ENCODE data around the gene CNP.
A peak's percentile ranks its signal among the peaks of the same experiment; 100 is the strongest.

CNP gene

GRCh38 chr17:41982026-41982760 lies 15.6 kb downstream of the CNP start:
- TF ChIP-seq POLR2A (IDR thresholded peaks at IDR 0.05; ENCODE audit: low read depth, low read length) (no peak), SPI1 (IDR thresholded peaks at IDR 0.05; ENCODE audit: low read depth, low read length) (peak; percentile 42; the same call in 1 of the 2 replicates)
- FAIRE-seq (no peak), DNase-seq (ENCODE audit: insufficient read length, low spot score) (no peak)

- no peak for DNase-seq (ENCODE audit: insufficient read length, low spot score)
- TF ChIP-seq SPI1 (IDR thresholded peaks at IDR 0.05; ENCODE audit: low read depth, low read length): no peak
- TF ChIP-seq POU2F2 (IDR thresholded peaks at IDR 0.05; ENCODE audit: low read depth, low read length): no peak
- no peak for FAIRE-seq
These were observed 17.9 kb downstream of the CNP start for GRCh38 chr17:41984454-41984853.

- TF ChIP-seq TAF1 (IDR thresholded peaks at IDR 0.05; ENCODE audit: low read depth, low read length) (no peak), POLR2A (IDR thresholded peaks at IDR 0.05; ENCODE audit: low read depth, low read length) (no peak), SPI1 (IDR thresholded peaks at IDR 0.05; ENCODE audit: low read depth, low read length) (no peak), POU2F2 (IDR thresholded peaks at IDR 0.05; ENCODE audit: low read depth, low read length) (no peak), PAX5 (IDR thresholded peaks at IDR 0.05; ENCODE audit: insufficient read depth, low read length, severe bottlenecking) (no peak), POLR2AphosphoS5 (IDR thresholded peaks at IDR 0.05; ENCODE audit: low read depth, low read length) (no peak)
- DNase-seq (ENCODE audit: insufficient read length, low spot score) (no peak), FAIRE-seq (no peak)
These were observed 19.3 kb downstream of the CNP start for GRCh38 chr17:41985919-41986318.

- DNase-seq (ENCODE audit: insufficient read length, low spot score) (no peak), FAIRE-seq (no peak)
- TF ChIP-seq POLR2AphosphoS5 (IDR thresholded peaks at IDR 0.05; ENCODE audit: low read depth, low read length) (no peak), SPI1 (IDR thresholded peaks at IDR 0.05; ENCODE audit: low read depth, low read length) (no peak), PAX5 (IDR thresholded peaks at IDR 0.05; ENCODE audit: insufficient read depth, low read length, severe bottlenecking) (no peak), POLR2A (IDR thresholded peaks at IDR 0.05; ENCODE audit: low read depth, low read length) (no peak), TAF1 (IDR thresholded peaks at IDR 0.05; ENCODE audit: low read depth, low read length) (no peak), POU2F2 (IDR thresholded peaks at IDR 0.05; ENCODE audit: low read depth, low read length) (no peak)
These were observed 20.0 kb downstream of the CNP start for GRCh38 chr17:41986634-41987033.

GRCh38 chr17:41987642-41988041 lies 21.0 kb downstream of the CNP start:
- no peak for DNase-seq (ENCODE audit: insufficient read length, low spot score)

GRCh38 chr17:41988418-41988817 lies 21.8 kb downstream of the CNP start:
- FAIRE-seq: no peak
- TF ChIP-seq SPI1 (IDR thresholded peaks at IDR 0.05; ENCODE audit: low read depth, low read length) (no peak), PAX5 (IDR thresholded peaks at IDR 0.05; ENCODE audit: insufficient read depth, low read length, severe bottlenecking) (no peak), POU2F2 (IDR thresholded peaks at IDR 0.05; ENCODE audit: low read depth, low read length) (no peak), POLR2A (IDR thresholded peaks at IDR 0.05; ENCODE audit: low read depth, low read length) (no peak), POLR2AphosphoS5 (IDR thresholded peaks at IDR 0.05; ENCODE audit: low read depth, low read length) (no peak), TAF1 (IDR thresholded peaks at IDR 0.05; ENCODE audit: low read depth, low read length) (no peak)
- no peak for DNase-seq (ENCODE audit: insufficient read length, low spot score)

More at GRCh38 chr17:41987642-41988041, 21.0 kb downstream of the CNP start:
- FAIRE-seq: no peak
- no peak for TF ChIP-seq POU2F2 (IDR thresholded peaks at IDR 0.05; ENCODE audit: low read depth, low read length)
- no peak for TF ChIP-seq SPI1 (IDR thresholded peaks at IDR 0.05; ENCODE audit: low read depth, low read length)
- TF ChIP-seq POLR2A (IDR thresholded peaks at IDR 0.05; ENCODE audit: low read depth, low read length): no peak
- no peak for TF ChIP-seq TAF1 (IDR thresholded peaks at IDR 0.05; ENCODE audit: low read depth, low read length)
- TF ChIP-seq POLR2AphosphoS5 (IDR thresholded peaks at IDR 0.05; ENCODE audit: low read depth, low read length): no peak
- no peak for TF ChIP-seq PAX5 (IDR thresholded peaks at IDR 0.05; ENCODE audit: insufficient read depth, low read length, severe bottlenecking)

- TF ChIP-seq POU2F2 (IDR thresholded peaks at IDR 0.05; ENCODE audit: low read depth, low read length) (no peak), PAX5 (IDR thresholded peaks at IDR 0.05; ENCODE audit: insufficient read depth, low read length, severe bottlenecking) (no peak), SPI1 (IDR thresholded peaks at IDR 0.05; ENCODE audit: low read depth, low read length) (no peak), POLR2A (IDR thresholded peaks at IDR 0.05; ENCODE audit: low read depth, low read length) (no peak), TAF1 (IDR thresholded peaks at IDR 0.05; ENCODE audit: low read depth, low read length) (no peak), POLR2AphosphoS5 (IDR thresholded peaks at IDR 0.05; ENCODE audit: low read depth, low read length) (no peak)
- DNase-seq (ENCODE audit: insufficient read length, low spot score): no peak
- no peak for FAIRE-seq
These were observed 23.3 kb downstream of the CNP start for GRCh38 chr17:41989702-41990419.

GRCh38 chr17:41992576-41992975 lies 26.0 kb downstream of the CNP start:
- DNase-seq (ENCODE audit: insufficient read length, low spot score) (no peak), FAIRE-seq (no peak)
- TF ChIP-seq PAX5 (IDR thresholded peaks at IDR 0.05; ENCODE audit: insufficient read depth, low read length, severe bottlenecking) (no peak), POLR2AphosphoS5 (IDR thresholded peaks at IDR 0.05; ENCODE audit: low read depth, low read length) (no peak), POLR2A (IDR thresholded peaks at IDR 0.05; ENCODE audit: low read depth, low read length) (no peak), SPI1 (IDR thresholded peaks at IDR 0.05; ENCODE audit: low read depth, low read length) (no peak), TAF1 (IDR thresholded peaks at IDR 0.05; ENCODE audit: low read depth, low read length) (no peak)

- no peak for TF ChIP-seq POLR2A (IDR thresholded peaks at IDR 0.05; ENCODE audit: low read depth, low read length)
- TF ChIP-seq POU2F2 (IDR thresholded peaks at IDR 0.05; ENCODE audit: low read depth, low read length): no peak
- TF ChIP-seq PAX5 (IDR thresholded peaks at IDR 0.05; ENCODE audit: insufficient read depth, low read length, severe bottlenecking): no peak
- no peak for TF ChIP-seq POLR2AphosphoS5 (IDR thresholded peaks at IDR 0.05; ENCODE audit: low read depth, low read length)
- no peak for TF ChIP-seq TAF1 (IDR thresholded peaks at IDR 0.05; ENCODE audit: low read depth, low read length)
- no peak for TF ChIP-seq SPI1 (IDR thresholded peaks at IDR 0.05; ENCODE audit: low read depth, low read length)
- no peak for DNase-seq (ENCODE audit: insufficient read length, low spot score)
- peak; percentile 69 for FAIRE-seq
These were observed 30.2 kb downstream of the CNP start for GRCh38 chr17:41996855-41997164.

- no peak for FAIRE-seq
- TF ChIP-seq PAX5 (IDR thresholded peaks at IDR 0.05; ENCODE audit: insufficient read depth, low read length, severe bottlenecking) (no peak), POU2F2 (IDR thresholded peaks at IDR 0.05; ENCODE audit: low read depth, low read length) (no peak), SPI1 (IDR thresholded peaks at IDR 0.05; ENCODE audit: low read depth, low read length) (no peak), POLR2AphosphoS5 (IDR thresholded peaks at IDR 0.05; ENCODE audit: low read depth, low read length) (no peak), POLR2A (IDR thresholded peaks at IDR 0.05; ENCODE audit: low read depth, low read length) (no peak), TAF1 (IDR thresholded peaks at IDR 0.05; ENCODE audit: low read depth, low read length) (no peak)
- DNase-seq (ENCODE audit: insufficient read length, low spot score): no peak
These were observed 31.9 kb downstream of the CNP start for GRCh38 chr17:41998497-41998896.
